Activated T-helper 9 cell treated with anti-CD3 and anti-CD28 coated beads, Interleukin-2, amount 50 U/mL, for 16 hours (primary cell): Measurements from ENCODE around the gene SYNGR1.
"Not testable (repeated sequence)": the region's sequence is repeated elsewhere in the genome, so short reads cannot be mapped to it uniquely, and the experiment has no call there.

ENCODE experiments used
- DNase-seq: peaks from one replicate; pipeline ENCODE4 v3.0.0-alpha.2; 2020; ENCODE audit warnings: low read depth

SYNGR1 gene

DNA sequence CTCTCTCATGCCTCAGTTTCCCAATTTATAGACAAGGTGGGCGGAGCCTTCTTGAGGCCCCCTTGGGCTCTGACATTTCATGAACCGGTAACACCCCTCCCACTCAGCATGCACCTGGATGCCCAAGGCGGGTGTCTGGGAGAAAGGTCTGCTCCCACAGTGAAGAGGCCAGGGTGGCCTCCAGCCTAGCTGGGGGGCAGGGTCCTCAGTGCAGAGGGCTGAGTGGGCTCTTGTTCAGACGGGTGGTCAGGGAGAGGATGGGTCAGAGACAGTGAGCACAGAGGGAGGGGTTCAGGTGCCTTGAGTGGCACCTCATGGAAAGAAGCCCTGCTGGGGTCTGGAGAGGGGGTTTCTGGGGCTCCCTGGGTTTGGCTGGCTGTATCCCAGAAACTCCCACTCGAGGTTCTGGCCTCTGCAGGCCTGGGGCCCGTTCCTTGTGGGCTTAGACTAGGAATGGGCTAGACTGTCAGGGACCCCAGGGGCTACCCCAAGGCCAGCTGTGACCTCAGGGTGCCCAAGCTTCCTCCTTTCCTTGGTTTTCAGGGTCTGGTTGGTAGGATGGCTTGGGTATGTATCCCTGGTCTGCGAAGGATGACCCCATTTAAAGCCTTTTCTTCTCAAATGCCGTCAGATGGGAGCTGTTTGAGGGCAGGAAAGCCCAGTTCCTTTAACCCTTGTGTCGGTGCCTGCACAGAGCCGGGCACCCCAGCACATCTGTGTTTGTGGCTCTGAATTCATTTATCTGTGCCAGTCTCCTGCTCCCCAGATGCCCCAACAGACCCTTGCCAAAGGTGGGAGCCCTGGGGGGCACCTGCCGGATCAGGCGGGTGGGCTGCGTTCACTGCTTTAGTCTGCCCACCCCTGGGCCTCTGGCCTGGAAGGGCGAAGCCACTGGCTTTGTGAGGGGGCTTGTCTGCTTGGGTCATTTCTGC is 1.2 kb downstream of the SYNGR1 start:
- no peak for DNase-seq

GRCh38 chr22:39351689-39352214 is 2.0 kb downstream of the SYNGR1 start:
- DNase-seq = no peak

- no peak for DNase-seq
Measured at GRCh38 chr22:39352306-39352891, 2.6 kb downstream of the SYNGR1 start.

DNA sequence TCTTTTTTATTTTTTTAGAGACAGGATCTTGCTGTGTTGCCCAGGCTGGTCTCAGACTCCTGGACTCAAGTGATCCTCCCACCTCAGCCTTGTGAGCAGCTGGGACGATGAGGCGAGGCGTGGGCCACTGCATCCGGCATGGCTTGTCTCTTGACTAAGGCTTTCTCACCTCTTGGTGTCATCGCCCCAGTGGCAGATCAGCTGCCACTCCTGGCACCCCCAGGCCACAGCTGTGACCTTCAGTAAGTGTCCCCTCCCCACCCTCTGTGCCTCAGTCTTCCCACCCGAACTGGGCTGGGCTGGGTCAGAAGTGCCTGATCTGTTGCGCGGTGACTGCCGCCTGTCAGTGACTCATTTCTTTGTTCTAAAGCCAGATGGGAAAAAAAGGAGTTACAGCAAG is 3.6 kb downstream of the SYNGR1 start:
- DNase-seq = no peak

- no peak for DNase-seq
Measured at GRCh38 chr22:39355080-39355479, 5.3 kb downstream of the SYNGR1 start.

DNA sequence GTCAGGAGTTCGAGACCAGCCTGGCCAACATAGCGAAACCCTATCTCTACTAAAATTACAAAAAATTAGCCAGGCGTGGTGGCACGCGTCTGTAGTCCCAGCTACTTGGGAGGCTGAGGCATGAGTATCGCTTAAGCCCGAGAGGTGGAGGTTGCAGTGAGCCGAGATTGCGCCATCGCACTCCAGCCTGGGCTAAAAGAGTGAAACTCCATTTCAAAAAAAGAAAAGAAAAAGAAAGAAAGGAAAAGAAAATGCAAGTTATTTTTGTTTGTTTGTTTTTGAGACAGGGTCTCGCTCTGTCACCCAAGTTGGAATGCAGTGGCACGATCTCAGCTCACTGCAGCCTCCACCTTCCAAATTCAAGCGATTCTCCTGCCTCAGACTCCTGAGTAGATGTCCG is 6.0 kb downstream of the SYNGR1 start:
- not testable (repeated sequence) for DNase-seq

GRCh38 chr22:39356464-39356863 is 6.7 kb downstream of the SYNGR1 start:
- DNase-seq = no peak

DNA sequence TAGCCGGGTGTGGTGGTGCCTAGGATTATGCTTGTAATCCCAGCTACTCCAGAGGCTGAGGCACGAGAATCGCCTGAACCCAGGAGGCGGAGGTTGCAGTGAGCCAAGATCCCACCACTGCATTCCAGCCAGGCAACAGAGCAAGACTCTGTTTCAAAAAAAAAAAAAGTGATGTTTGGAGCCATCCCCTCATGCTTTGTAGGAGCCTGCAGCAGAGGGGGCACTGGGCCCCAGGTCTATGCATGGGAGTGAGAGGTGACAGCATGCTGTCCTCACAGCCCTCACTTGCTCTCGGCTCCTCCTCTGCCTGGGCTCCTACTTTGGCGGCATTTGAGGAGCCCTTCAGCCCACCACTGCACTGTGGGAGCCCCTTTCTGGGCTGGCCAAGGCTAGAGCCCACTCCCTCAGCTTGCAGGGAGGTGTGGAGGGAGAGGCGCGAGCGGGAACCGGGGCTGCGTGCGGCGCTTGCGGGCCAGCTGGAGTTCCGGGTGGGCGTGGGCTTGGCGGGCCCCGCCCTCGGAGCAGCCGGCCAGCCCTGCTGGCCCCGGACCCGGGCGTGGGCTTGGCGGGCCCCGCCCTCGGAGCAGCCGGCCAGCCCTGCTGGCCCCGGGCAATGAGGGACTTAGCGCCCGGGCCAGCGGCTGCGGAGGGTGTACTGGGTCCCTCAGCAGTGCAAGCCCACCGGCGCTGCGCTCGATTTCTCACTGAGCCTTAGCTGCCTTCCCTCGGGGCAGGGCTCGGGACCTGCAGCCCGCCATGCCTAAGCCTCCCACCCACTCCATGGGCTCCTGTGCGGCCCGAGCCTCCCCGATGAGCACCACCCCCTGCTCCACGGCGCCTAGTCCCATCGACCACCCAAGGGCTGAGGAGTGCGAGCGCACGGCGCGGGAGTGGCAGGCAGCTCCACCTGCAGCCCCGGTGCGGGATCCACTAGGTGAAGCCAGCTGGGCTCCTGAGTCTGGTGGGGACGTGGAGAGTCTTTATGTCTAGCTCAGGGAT is 7.6 kb downstream of the SYNGR1 start:
- DNase-seq = not testable (repeated sequence)

DNA sequence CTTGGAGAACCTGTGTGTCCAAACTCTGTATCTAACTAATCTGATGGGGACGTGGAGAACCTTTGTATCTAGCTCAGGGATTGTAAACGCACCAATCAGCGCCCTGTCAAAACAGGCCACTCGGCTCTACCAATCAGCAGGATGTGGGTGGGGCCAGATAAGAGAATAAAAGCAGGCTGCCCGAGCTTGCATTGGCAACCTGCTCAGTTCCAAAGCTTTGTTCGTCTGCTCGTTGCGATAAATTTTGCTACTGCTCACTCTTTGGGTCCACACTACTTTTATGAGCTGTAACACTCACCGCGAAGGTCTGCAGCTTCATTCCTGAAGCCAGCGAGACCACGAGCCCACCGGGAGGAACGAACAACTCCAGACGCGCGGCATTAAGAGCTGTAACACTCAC is 8.4 kb downstream of the SYNGR1 start:
- not testable (repeated sequence) for DNase-seq

DNA sequence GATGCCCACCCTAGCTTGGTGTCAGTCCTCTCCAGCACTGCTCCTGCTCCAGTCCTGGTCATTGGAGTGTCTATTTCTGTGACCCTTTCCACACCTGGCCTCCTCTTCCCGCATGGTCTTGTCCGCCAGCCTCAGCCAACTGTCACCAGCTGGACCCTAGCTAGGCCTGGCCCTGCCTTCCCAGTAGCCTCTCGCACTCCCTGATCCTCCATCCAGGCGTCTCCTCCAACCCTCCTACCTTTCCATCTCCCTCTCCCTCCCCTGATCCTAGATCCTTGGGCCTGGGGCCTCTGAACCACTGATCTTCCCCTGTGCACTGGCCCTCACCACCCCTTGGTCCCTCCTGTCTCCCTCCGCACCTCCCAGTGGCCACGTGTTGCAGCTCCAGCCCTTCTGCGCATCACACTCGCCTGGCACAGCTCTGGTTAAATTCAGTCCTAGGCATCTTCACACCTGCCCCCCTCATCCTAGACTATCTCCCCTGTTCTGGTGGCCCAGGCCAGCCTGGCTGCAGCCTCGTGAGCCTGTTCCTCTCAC is 9.9 kb downstream of the SYNGR1 start:
- no peak for DNase-seq

DNA sequence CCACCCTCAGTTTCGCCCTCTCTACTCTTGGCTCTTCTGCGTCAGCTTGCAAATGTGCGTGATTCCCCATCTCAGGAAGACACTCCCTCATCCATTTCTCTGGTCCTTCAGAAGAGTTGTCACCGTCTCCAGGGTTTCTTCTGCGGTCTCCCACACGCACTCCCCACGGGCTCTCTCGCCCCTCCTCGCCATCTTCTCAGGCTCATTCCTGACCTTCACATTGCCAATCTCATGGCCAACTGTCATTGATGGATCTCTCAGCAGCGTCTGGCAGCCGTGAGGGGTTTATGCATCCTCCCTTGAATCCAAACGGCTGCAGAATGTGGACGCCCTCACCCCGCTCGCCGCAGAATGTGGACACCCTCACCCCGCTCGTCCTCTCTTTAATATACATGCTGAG is 10.5 kb downstream of the SYNGR1 start:
- DNase-seq = no peak

GRCh38 chr22:39360674-39361413 is 11.1 kb downstream of the SYNGR1 start:
- DNase-seq = no peak

DNA sequence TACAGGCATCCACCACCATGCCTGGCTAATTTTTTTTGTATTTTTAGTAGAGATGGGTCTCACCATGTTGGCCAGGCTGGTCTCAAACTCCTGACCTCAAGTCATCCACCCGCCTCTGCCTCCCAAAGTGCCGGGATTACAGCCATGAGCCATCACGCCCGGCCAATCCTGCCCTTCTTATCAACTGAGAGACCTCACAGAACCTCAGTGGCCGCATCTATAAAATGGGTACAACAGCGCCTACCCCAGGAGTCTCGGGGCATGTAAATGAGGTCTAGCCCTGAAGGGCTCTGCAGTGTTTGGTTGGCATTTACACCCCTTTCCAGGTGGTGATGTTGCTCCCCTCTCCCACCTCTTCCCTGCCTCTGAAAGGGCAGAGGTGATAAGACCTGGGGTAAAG is 11.7 kb downstream of the SYNGR1 start:
- no peak for DNase-seq

- DNase-seq = no peak
Measured at GRCh38 chr22:39362271-39362670, 12.5 kb downstream of the SYNGR1 start.

DNA sequence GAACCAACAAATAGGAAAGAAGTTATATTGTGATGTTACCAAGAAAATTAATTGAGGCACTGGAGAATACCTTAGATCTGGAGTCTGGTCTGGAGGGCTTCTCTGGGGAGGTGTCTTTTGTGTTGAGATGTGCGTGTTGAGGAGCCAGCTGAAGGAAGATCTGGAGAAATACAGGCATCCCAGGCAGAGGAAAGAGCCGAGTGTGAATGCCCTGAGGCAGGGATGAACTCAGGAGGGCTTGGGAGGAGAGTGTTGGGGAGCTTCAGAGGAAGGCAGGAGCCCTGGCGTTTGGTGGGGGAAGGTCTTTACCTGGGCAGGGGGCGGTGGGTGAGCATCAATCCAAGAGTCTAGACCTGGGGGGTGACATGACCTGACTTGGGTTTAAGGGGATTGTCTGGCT is 13.1 kb downstream of the SYNGR1 start:
- DNase-seq = no peak

DNA sequence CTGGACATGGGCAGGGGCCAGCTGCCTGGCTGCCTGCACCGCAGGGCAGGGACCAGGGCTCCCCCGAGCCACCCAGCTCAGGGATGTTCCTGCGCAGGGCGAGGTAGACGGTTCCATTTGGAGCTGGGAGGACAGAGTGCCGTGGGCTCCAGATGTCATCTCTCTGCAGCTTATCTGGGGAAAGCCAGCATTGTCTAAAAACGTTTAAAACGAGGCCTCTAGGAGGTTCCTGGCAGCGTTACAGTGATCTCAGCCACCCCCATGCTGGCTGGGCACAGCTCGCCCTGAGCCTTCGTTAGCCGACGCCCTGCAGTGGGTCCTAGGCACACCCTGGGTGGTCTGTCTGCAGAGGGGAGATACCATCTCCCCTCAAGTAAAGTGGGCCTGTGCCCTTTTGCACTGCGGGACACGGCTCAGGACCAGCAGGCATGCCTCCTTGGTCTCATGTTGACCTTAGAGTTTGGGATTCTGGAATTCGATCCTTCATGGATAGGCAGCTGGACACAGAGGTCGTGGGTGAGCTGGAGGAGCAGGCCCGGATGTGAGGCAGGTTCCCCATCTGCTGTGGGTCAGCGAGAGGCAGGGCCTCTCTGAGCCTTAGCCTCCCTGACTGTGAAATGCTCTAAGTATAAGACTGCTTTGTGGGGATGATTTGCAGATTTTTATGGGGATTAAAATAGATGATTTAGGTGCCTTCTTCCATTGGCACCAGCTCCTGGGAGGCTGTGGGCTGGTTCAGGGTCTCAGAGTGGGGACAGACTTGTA is 14.1 kb downstream of the SYNGR1 start:
- DNase-seq = no peak

DNA sequence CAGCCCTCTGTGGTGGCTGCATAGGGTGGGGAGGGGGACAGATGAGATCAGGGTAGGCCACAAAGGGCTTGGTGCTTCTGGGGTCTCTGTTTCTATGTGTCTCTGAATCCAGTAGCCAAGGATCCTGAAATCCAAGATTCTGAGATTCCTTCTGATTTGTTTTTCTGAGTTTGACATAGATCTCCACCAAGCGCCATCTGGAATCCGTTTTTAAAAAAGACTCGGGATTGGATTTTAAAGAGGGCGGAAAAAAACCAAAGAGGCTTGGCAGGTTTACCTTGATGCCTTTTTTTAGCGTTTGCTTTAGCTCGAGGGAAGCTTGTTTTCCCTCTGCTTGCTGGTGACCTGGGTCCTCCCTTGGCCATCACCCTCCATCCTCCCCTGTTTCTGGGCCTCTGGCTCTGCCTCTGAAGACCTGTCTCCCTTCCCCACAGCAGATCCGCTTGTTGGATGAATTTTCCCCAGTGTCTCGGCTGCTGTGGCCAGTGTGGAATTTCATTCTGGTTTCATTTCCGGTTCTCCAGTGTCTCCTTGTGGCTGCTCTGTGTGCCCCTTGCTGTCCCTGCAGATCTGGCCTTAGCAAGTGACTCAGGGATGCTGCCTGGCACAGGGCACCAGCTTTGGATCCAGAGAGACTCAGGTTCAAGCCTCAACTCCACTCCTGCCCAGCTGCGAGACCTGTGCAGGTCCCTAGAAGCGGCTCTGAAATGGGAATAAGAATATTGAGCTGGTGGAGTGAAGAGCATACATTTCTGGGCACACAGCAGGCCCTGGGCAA is 15.1 kb downstream of the SYNGR1 start:
- DNase-seq = no peak

DNA sequence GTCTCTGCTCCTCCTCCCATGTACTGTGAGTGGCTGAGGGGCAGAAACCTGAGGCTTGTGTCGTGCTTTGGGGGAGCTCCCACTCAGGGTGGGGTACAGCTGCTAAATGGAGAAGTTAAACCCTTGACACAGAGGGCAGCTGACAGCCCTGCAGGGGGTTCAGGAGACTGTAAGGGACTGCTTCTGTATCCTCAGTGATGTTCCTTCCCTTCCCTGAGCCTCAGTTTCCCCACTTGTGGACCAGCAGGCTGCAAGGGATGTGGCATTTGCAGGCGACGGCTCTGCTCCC is 15.6 kb downstream of the SYNGR1 start:
- no peak for DNase-seq

GRCh38 chr22:39367035-39367434 is 17.2 kb downstream of the SYNGR1 start:
- DNase-seq = no peak

DNA sequence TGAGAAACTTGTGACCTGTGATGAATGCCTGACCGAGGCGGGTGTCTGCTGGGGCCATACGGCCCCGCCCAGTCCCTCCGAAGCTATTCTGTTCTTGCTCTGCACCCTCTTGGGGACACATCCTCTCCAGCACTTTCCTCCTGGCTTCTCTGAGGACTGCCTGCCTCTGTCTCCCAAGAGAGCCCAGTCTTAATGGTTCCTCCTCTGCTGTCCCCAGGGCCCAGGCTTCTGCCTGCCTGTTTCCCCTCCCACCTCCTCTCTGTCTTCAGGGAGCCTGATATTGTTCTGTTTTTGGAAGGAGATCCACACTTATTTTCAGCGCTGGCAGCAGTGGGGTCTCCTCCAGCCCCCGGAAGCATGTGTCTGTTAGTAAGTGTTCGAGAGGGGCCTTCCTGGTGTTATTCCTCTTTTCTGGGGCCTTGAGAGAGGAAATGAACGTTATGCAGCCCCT is 18.7 kb downstream of the SYNGR1 start:
- no peak for DNase-seq
